Lung (tissue), 12 donors: ENCODE results near the gene AEBP1. TPM values are rescaled to one million over a fixed set of nuclear protein-coding genes. Genes with fewer than 3 reads are reported as not detected.

Source experiments
- ATAC-seq: fragments of 200-7000 bp; cut with Tn5 transposase; one replicate; pipeline ENCODE4 v1.9.1; 2020; ENCODE audit warnings: moderate number of reproducible peaks; ENCODE audit not compliant: insufficient read depth, low FRiP score
- DNase-seq, 3 donors: peaks; one replicate each; pipeline ENCODE4 v3.0.0-alpha.2; 2013 to 2017
- H3K27ac ChIP-seq, 2 donors: one replicate each; pipeline ENCODE4 v1.5.1; 2013; ENCODE audit warnings: mild to moderate bottlenecking in 2 of 2, moderate library complexity in 2 of 2, control low read depth in 1 of 2, inconsistent platforms in 1 of 2, low read depth in 1 of 2, low read length in 1 of 2
- H3K27me3 ChIP-seq, 3 donors: one replicate each; pipeline ENCODE4 v1.5.1; 2013; ENCODE audit warnings: low read length in 2 of 3; ENCODE audit not compliant: control insufficient read depth in 3 of 3, insufficient read depth in 3 of 3
- H3K36me3 ChIP-seq, 4 donors: one replicate each; pipeline ENCODE4 v1.5.1; 2013; ENCODE audit warnings: low read length in 4 of 4, mild to moderate bottlenecking in 1 of 4, moderate library complexity in 1 of 4; ENCODE audit not compliant: control insufficient read depth in 4 of 4, insufficient read depth in 4 of 4
- H3K4me1 ChIP-seq, 5 donors: one replicate each; pipeline ENCODE4 v1.5.1; 2013; ENCODE audit warnings: low read length in 5 of 5, mild to moderate bottlenecking in 2 of 5, moderate library complexity in 1 of 5; ENCODE audit not compliant: control insufficient read depth in 5 of 5, insufficient read depth in 5 of 5
- H3K4me3 ChIP-seq: one replicate; pipeline ENCODE4 v1.5.1; 2013; ENCODE audit warnings: mild to moderate bottlenecking, control low read depth, moderate library complexity
- H3K9ac ChIP-seq, 2 donors: one replicate each; pipeline ENCODE4 v1.5.1; 2013; ENCODE audit warnings: low read length in 2 of 2, control low read depth in 1 of 2; ENCODE audit not compliant: insufficient read depth in 1 of 2
- H3K9me3 ChIP-seq, 4 donors: one replicate each; pipeline ENCODE4 v1.5.1; 2013; ENCODE audit warnings: low read length in 3 of 4, mild to moderate bottlenecking in 1 of 4, moderate library complexity in 1 of 4; ENCODE audit not compliant: control insufficient read depth in 4 of 4, insufficient read depth in 3 of 4
- WGBS, 2 donors: extraction: QIAGEN DNeasy Blood & Tissue Kit; methylation state at CpG; one replicate each; pipeline ENCODE4 v1.1.7; 2013; 5-methylcytosine and 5-hydroxymethylcytosine counted together
- polyA plus RNA-seq, 2 donors: library from polyadenylated mRNA; stranded (reverse); fragments of 200-250 nt; gene quantifications; one replicate each; pipeline ENCODE4 v1.2.1, GENCODE V29; 2013
- total RNA-seq, 2 donors: library from RNA; depleted of rRNA in 1 of 2; stranded (reverse); fragments of >200 nt in 1 of 2; gene quantifications; one replicate each; pipeline ENCODE4 v1.2.1, GENCODE V29; 2014 to 2021
- TF ChIP-seq, protein P1 (sequence below): IDR thresholded peaks from 2 replicates; pipeline ENCODE4 v1.5.1; 2012; ENCODE audit warnings: mild to moderate bottlenecking; ENCODE audit errors: control extremely low read depth, extremely low read depth
- donor health status: control.
- donor health status: control.
- donor health status: Bipolar disorder and iron deficiency.
- donor health status: healthy.
- donor health status: DM: yes; HTN: yes; CAD: no.

AEBP1 gene
- total and polyA plus RNA-seq, 4 donors, result 43.4 to 124 (median 68.7) TPM

- 79 to 91% methylated on average over 4 of the region's 4 CpGs for WGBS, 2 donors
- Histone ChIP-seq H3K36me3 (no peaks in the 10 kb centered on the region), H3K27me3 (no peaks in the 10 kb centered on the region), H3K4me1 (no peaks in the 10 kb centered on the region), H3K9ac (no peak overlapping the region), H3K9me3 (no peaks in the 10 kb centered on the region), H3K27ac (no peak overlapping the region), H3K4me3 (no peak overlapping the region)
- DNase-seq, result no peak
- TF ChIP-seq, protein P1, sequence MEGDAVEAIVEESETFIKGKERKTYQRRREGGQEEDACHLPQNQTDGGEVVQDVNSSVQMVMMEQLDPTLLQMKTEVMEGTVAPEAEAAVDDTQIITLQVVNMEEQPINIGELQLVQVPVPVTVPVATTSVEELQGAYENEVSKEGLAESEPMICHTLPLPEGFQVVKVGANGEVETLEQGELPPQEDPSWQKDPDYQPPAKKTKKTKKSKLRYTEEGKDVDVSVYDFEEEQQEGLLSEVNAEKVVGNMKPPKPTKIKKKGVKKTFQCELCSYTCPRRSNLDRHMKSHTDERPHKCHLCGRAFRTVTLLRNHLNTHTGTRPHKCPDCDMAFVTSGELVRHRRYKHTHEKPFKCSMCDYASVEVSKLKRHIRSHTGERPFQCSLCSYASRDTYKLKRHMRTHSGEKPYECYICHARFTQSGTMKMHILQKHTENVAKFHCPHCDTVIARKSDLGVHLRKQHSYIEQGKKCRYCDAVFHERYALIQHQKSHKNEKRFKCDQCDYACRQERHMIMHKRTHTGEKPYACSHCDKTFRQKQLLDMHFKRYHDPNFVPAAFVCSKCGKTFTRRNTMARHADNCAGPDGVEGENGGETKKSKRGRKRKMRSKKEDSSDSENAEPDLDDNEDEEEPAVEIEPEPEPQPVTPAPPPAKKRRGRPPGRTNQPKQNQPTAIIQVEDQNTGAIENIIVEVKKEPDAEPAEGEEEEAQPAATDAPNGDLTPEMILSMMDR, result no peak
- ATAC-seq, result no peak
Measured at GRCh38 chr7:44156453-44157010, 52.4 kb downstream of the AEBP1 start.

DNA sequence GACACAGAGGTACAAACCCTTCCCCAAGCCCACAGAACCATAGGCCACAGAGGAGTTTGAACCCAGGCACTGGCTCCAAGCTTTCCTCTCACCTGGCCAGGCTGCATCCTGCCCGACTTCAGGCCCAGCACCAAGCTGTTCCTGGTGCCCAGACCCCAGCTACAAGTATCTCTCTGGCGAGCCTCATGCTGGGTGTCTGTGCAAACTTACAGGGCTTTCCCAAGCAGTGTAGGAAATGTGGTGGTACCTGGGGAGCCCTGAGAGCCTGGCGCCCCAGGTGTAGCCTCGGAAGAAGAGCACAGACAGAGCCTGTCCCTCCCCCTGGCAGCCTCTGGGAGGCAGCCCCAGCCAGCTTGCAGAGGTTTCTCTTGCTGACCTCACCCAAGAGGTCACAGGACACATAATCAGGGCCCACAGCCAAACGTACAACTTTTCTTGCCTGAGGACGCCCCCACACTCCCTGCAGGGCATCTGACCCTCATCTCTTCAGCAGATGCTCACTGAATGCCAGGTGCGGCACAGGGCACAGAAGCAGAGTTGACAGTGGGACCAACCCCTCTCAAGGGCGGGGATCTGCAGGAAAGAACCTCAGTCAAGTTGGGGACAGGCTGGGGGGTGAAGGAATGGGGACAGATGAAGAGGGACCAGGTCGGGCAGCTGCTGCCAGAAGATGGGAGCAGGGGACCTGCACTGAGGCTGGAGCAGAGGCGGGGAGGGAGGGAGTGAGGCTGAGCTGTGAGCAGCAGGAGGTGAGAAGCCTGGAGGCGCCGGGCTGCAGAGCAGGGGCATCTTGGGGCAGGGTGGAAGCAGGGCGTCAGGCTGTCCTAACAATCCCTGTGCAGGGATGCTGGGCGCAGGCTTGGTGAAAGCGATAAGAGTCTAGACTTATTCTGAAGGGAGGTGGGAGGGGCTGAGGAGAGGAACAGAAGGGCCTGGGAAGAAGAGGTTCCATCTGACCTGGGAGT is 53.3 kb downstream of the AEBP1 start:
- H3K4me3 ChIP-seq, result no peak overlapping the region
- H3K9me3 ChIP-seq, result no peaks in the 10 kb centered on the region
- TF ChIP-seq, protein P1, result no peak
- H3K4me1 ChIP-seq, result no peaks in the 10 kb centered on the region
- ATAC-seq, result no peak
- H3K27me3 ChIP-seq, result no peaks in the 10 kb centered on the region
- 83 to 86% methylated on average over 15 of the region's 15 CpGs for WGBS, 2 donors
- H3K9ac ChIP-seq, result no peak overlapping the region
- H3K36me3 ChIP-seq, result no peaks in the 10 kb centered on the region
- no peak overlapping the region for H3K27ac ChIP-seq
- no peak for DNase-seq

- Histone ChIP-seq H3K9me3 (peaks cover 0 to 3% (median 0%) of the 10 kb centered on the region in 4 donors), H3K4me3 (no peak overlapping the region), H3K36me3 (no peaks in the 10 kb centered on the region), H3K4me1 (peaks cover 0 to 2% (median 0%) of the 10 kb centered on the region in 5 donors), H3K9ac (no peak overlapping the region), H3K27ac (no peak overlapping the region), H3K27me3 (no peaks in the 10 kb centered on the region)
- TF ChIP-seq, protein P1, result no peak
- ATAC-seq (no peak), DNase-seq (no peak)
- WGBS, 2 donors, result 83 to 87% methylated on average over 10 of the region's 10 CpGs
Measured at GRCh38 chr7:44158096-44158872, 54.1 kb downstream of the AEBP1 start.
